ENCODE results near the gene MAJIN.

DNA sequence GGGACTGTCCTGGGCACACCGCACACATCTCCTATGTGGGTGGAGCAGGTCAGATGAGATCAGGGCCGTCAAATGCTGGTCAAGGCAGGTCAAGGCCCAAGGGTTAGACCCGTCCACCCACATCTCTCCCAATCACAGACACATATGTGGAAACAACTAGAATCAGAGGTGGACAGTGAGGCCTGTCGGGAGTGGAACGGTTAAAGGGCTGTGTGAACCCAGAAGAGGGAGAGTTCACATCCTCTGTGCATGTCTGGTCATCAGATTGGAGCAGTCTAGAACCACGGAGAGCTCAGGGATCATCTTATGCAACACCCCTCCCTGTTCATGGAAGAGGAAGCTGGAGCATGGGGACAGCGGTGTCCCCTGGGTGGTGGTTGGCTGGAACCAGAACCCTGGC is 47.9 kb upstream of the MAJIN start:
- TF ChIP-seq, protein P1, sequence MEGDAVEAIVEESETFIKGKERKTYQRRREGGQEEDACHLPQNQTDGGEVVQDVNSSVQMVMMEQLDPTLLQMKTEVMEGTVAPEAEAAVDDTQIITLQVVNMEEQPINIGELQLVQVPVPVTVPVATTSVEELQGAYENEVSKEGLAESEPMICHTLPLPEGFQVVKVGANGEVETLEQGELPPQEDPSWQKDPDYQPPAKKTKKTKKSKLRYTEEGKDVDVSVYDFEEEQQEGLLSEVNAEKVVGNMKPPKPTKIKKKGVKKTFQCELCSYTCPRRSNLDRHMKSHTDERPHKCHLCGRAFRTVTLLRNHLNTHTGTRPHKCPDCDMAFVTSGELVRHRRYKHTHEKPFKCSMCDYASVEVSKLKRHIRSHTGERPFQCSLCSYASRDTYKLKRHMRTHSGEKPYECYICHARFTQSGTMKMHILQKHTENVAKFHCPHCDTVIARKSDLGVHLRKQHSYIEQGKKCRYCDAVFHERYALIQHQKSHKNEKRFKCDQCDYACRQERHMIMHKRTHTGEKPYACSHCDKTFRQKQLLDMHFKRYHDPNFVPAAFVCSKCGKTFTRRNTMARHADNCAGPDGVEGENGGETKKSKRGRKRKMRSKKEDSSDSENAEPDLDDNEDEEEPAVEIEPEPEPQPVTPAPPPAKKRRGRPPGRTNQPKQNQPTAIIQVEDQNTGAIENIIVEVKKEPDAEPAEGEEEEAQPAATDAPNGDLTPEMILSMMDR (IDR thresholded peaks at IDR 0.05; ENCODE audit: poor library complexity): no peak
- TF ChIP-seq EZH2phosphoT487 (IDR thresholded peaks at IDR 0.05; ENCODE audit: low read depth, severe bottlenecking, unreplicated experiment): no peak

Data from hepatocyte (in vitro differentiated cells).